GM12801 (cell line): Measurements from ENCODE around the gene ZBTB38.

Experiments used
- CTCF ChIP-seq: IDR thresholded peaks from one replicate; pipeline ENCODE4 v1.5.1; 2011; ENCODE audit warnings: control low read depth; ENCODE audit not compliant: insufficient read length; ENCODE audit errors: extremely low read depth

Gene ZBTB38

DNA sequence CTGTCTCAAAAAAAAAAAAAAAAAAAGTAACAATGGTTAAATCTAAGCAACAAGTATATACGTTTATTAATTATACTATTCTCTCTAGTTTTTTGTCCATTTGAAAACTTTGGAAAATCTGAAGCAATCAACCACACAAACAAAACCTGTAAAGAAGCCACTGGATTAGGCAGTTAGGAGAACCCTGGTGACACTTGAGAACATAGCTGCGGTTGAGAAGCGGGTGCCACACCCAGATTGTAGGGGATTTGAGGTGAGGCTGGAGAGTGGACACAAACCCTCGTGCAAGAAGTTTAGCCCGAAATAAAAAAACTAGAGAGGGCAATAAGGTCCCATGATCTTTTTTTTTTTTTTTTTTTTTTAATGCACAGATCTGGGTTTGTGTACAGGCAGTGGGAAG lies 25.9 kb upstream of the ZBTB38 start:
- no peak for TF ChIP-seq CTCF

- TF ChIP-seq CTCF = no peak
These were observed 25.2 kb upstream of the ZBTB38 start for GRCh38 chr3:141343077-141343476.

GRCh38 chr3:141343865-141344271 lies 24.4 kb upstream of the ZBTB38 start:
- TF ChIP-seq CTCF = no peak

- TF ChIP-seq CTCF = no peak
These were observed 22.8 kb upstream of the ZBTB38 start for GRCh38 chr3:141345528-141345927.

DNA sequence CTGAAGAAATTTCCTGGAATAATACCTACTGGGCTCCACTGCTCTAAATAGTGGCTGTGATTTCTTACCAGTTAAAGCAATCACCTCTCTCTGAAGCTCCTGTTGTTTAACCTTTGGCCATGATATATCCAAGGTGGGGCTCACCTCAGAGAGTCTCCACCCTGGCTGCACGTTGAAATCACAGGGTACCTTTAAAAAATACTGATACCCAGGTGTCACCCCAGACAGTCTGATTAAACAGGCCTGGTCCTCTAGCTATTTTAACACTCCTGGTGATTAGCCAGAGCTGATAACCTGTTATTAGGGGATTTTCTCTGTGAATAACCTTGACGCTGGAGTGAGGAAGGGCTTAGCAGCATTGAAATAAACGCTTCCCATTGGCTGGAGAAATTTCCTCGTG lies 22.3 kb upstream of the ZBTB38 start:
- TF ChIP-seq CTCF = no peak

DNA sequence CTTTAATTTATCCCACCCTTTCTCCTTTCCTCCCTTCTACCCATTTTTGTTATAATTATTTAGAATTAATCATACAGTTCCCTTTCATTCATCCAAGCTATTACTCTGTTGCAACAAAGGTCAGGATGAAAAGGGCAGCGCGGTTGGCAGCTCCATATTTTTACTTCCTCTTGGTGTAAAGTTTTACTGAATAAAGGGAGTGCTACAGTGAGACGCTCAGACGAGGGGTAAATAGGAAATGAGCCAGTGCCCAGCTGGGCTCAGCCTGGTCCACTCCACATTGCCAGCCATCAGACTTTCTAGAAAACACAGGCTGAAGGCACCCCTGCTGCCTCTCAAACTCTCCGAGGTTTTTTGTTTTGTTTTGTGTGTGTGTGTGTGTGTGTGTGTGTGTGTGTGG lies 21.9 kb upstream of the ZBTB38 start:
- no peak for TF ChIP-seq CTCF

- no peak for TF ChIP-seq CTCF
These were observed 21.5 kb upstream of the ZBTB38 start for GRCh38 chr3:141346839-141347238.

- TF ChIP-seq CTCF = no peak
These were observed 19.5 kb upstream of the ZBTB38 start for GRCh38 chr3:141348837-141349236.
